GM18909 (cell line): ENCODE measurements around the gene MAVS.
"Not testable (repeated sequence)": the region's sequence is repeated elsewhere in the genome, so short reads cannot be mapped to it uniquely, and the experiment has no call there.

Experiments used
- ATAC-seq: cut with Tn5 transposase; IDR thresholded peaks from one replicate; pipeline ENCODE4 v1.9.1; 2021; ENCODE audit warnings: mild to moderate bottlenecking; ENCODE audit not compliant: unreplicated experiment, poor library complexity

MAVS gene

GRCh38 chr20:3814928-3815495, 31.6 kb upstream of the MAVS start:
- no peak for ATAC-seq

GRCh38 chr20:3815703-3816315, 30.8 kb upstream of the MAVS start:
- ATAC-seq = no peak

- no peak for ATAC-seq
Measured at GRCh38 chr20:3818155-3819151, 28.2 kb upstream of the MAVS start.

GRCh38 chr20:3819411-3820047, 27.1 kb upstream of the MAVS start:
- no peak for ATAC-seq

GRCh38 chr20:3820048-3820900, 26.4 kb upstream of the MAVS start, which contains the start of gene AP5S1:
AP5S1 (plus strand) TSS chr20:3820547; CDS start chr20:3822118, 1,571 bp downstream.
- peak; percentile 82 for ATAC-seq

- peak; percentile 1 for ATAC-seq
Measured at GRCh38 chr20:3820901-3821727, 25.5 kb upstream of the MAVS start.

GRCh38 chr20:3821996-3822395, 24.6 kb upstream of the MAVS start:
- ATAC-seq = no peak

- ATAC-seq = no peak
Measured at GRCh38 chr20:3823881-3824280, 22.8 kb upstream of the MAVS start.

GRCh38 chr20:3825526-3825925, 21.1 kb upstream of the MAVS start:
- ATAC-seq = no peak

GRCh38 chr20:3826420-3826819, 20.2 kb upstream of the MAVS start:
- no peak for ATAC-seq

- ATAC-seq = no peak
Measured at GRCh38 chr20:3828798-3829197, 17.8 kb upstream of the MAVS start.

GRCh38 chr20:3829891-3830290, 16.7 kb upstream of the MAVS start:
- not testable (repeated sequence) for ATAC-seq

- no peak for ATAC-seq
Measured at GRCh38 chr20:3836132-3836531, 10.5 kb upstream of the MAVS start.

- no peak for ATAC-seq
Measured at GRCh38 chr20:3839328-3839727, 7.3 kb upstream of the MAVS start.

- not testable (repeated sequence) for ATAC-seq
Measured at GRCh38 chr20:3840201-3840600, 6.4 kb upstream of the MAVS start.

- ATAC-seq = no peak
Measured at GRCh38 chr20:3842348-3842930, 4.2 kb upstream of the MAVS start.

- ATAC-seq = no peak
Measured at GRCh38 chr20:3843490-3843889, 3.1 kb upstream of the MAVS start.

- not testable (repeated sequence) for ATAC-seq
Measured at GRCh38 chr20:3843990-3844619, 2.5 kb upstream of the MAVS start.
